Thoracic aorta (tissue), 2 donors: ENCODE results near the gene FOXL1. TPM values are rescaled to one million over a fixed set of nuclear protein-coding genes. Genes with fewer than 3 reads are reported as not detected.

Experiments
- ATAC-seq: fragments of 150-250 bp; one replicate; pipeline ENCODE4 v1.8.0; 2017; ENCODE audit warnings: low read depth; ENCODE audit not compliant: insufficient number of reproducible peaks, low FRiP score
- DNase-seq: peaks from one replicate; pipeline ENCODE4 v3.0.0-alpha.2; 2020; ENCODE audit warnings: low spot score
- H3K27ac ChIP-seq, 2 donors: fragments of 200-600 bp; sonication (generic); 1 replicate in 1 of 2; 2 replicates in 1 of 2; pipeline ENCODE4 v1.5.1; 2016; ENCODE audit warnings: mild to moderate bottlenecking in 2 of 2, moderate library complexity in 2 of 2
- H3K27me3 ChIP-seq: fragments of 200-600 bp; sonication (generic); replicated peaks from 2 replicates; pipeline ENCODE4 v1.6.0; 2016; ENCODE audit warnings: mild to moderate bottlenecking; ENCODE audit not compliant: insufficient read depth
- H3K36me3 ChIP-seq: fragments of 200-600 bp; sonication (generic); one replicate; pipeline ENCODE4 v1.5.1; 2016
- H3K4me1 ChIP-seq, 2 donors: fragments of 200-600 bp; sonication (generic); 1 replicate in 1 of 2; 2 replicates in 1 of 2; pipeline versions ENCODE4 v1.5.1 to v1.6.0; 2016; ENCODE audit warnings: low read depth in 2 of 2, mild to moderate bottlenecking in 1 of 2; ENCODE audit not compliant: control insufficient read depth in 1 of 2
- H3K4me3 ChIP-seq: fragments of 200-600 bp; sonication (generic); 2 replicates; pipeline ENCODE4 v1.5.1; 2016; ENCODE audit warnings: mild to moderate bottlenecking
- H3K9me3 ChIP-seq: fragments of 200-600 bp; sonication (generic); 2 replicates; pipeline ENCODE4 v1.5.1; 2016
- total RNA-seq, 2 donors: library from RNA; depleted of rRNA; stranded (reverse); fragments of >200 nt; gene quantifications; one replicate each; pipeline versions ENCODE4 v1.1.0 to v1.2.3, GENCODE V29; 2016
- TF ChIP-seq, protein P1 (sequence below): fragments of 200-600 bp; sonication (generic); IDR thresholded peaks from one replicate; pipeline ENCODE4 v1.5.1; 2019; ENCODE audit warnings: antibody characterized with exemption

Gene FOXL1
- total RNA-seq, 2 donors from 2014 or later = 52.1 to 52.8 TPM

DNA sequence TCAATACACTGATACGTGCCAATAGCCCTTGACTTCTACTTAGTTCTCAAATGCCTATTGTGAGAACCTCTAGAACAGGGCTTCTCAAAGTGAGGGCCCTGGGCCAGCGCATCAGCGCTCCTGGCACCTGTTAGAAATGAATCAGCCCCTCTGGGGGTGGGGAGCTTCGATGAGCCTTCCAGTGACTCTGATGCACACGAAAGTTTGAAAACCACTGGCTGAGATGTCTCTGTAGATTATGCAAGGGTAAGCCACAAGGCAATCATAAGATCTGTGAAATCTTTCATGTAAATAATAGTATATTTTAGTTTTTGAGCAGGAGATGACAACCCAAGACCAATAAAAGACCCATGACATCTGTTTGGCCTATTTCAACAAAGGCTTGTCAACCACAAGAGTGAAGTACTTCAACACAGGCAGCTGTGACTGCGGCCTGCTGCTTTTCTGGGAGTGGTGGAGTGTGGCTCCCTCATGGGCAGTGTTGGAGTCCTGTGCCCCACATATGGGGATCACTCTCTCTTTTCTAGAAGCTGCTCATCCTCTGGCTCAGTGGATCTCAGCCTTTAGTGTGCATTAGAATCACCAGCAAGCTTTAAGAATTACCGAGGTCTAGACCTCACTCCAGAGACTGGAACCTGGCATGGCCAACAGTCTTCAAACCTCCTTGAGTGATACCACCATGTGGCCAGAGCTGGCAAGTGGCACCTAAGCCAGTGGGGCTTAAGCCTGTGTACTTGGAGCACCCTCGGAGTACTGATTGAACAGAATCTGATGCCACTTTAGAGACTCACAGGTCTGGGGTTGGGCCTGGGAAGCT lies 29.1 kb upstream of the FOXL1 start:
- no peaks in the 10 kb centered on the region for H3K9me3 ChIP-seq
- TF ChIP-seq, protein P1, sequence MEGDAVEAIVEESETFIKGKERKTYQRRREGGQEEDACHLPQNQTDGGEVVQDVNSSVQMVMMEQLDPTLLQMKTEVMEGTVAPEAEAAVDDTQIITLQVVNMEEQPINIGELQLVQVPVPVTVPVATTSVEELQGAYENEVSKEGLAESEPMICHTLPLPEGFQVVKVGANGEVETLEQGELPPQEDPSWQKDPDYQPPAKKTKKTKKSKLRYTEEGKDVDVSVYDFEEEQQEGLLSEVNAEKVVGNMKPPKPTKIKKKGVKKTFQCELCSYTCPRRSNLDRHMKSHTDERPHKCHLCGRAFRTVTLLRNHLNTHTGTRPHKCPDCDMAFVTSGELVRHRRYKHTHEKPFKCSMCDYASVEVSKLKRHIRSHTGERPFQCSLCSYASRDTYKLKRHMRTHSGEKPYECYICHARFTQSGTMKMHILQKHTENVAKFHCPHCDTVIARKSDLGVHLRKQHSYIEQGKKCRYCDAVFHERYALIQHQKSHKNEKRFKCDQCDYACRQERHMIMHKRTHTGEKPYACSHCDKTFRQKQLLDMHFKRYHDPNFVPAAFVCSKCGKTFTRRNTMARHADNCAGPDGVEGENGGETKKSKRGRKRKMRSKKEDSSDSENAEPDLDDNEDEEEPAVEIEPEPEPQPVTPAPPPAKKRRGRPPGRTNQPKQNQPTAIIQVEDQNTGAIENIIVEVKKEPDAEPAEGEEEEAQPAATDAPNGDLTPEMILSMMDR = no peak
- H3K36me3 ChIP-seq = peaks cover 12% of the 10 kb centered on the region
- H3K4me1 ChIP-seq = peaks cover 3 to 11% of the 10 kb centered on the region in 2 donors
- H3K27me3 ChIP-seq = no peaks in the 10 kb centered on the region
- H3K4me3 ChIP-seq = no peak overlapping the region
- DNase-seq (no peak), ATAC-seq (no peak)
- no peak overlapping the region for H3K27ac ChIP-seq

DNA sequence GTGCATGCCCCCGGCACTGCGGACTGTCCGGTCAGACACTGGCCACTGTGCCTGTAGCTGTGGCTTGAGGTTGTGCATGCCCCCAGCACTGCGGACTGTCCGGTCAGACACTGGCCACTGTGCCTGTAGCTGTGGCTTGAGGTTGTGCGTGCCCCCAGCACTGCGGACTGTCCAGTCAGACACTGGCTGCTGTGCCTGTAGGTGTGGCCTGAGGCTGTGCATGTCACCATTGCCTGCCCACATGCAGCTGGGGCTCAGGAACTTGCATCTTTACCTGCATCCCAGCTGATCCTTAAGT lies 28.5 kb upstream of the FOXL1 start:
- ATAC-seq (no peak), DNase-seq (no peak)
- peaks cover 12% of the 10 kb centered on the region for H3K36me3 ChIP-seq
- H3K27ac ChIP-seq = no peak overlapping the region
- H3K4me1 ChIP-seq = peaks cover 4 to 15% of the 10 kb centered on the region in 2 donors
- TF ChIP-seq, protein P1 = no peak
- H3K9me3 ChIP-seq = no peaks in the 10 kb centered on the region
- H3K27me3 ChIP-seq = no peaks in the 10 kb centered on the region
- no peak overlapping the region for H3K4me3 ChIP-seq

DNA sequence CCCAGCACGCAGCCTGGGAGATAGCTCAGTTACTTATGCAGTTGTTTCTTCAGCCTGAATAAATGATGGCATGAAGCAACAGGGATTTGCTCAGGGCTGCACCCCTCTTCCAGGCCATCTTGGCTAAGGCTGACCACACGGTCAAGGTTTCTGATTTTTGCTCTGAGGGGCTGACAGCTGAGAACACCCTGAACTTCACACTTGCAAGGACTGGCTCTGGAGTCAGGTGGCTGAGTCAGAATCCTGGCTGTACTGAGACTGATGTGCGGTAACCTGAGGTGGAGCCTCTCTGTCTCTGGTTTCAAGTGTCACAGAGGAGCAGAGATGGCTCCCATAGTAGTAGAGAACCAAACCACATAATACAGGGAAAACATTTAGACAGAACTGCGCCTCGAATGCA lies 28.1 kb upstream of the FOXL1 start:
- Histone ChIP-seq H3K4me3 (no peak overlapping the region), H3K27me3 (no peaks in the 10 kb centered on the region), H3K36me3 (peaks cover 12% of the 10 kb centered on the region), H3K27ac (no peak overlapping the region), H3K9me3 (no peaks in the 10 kb centered on the region), H3K4me1 (peaks cover 4 to 15% of the 10 kb centered on the region in 2 donors)
- TF ChIP-seq, protein P1 = no peak
- no peak for DNase-seq
- ATAC-seq = no peak

DNA sequence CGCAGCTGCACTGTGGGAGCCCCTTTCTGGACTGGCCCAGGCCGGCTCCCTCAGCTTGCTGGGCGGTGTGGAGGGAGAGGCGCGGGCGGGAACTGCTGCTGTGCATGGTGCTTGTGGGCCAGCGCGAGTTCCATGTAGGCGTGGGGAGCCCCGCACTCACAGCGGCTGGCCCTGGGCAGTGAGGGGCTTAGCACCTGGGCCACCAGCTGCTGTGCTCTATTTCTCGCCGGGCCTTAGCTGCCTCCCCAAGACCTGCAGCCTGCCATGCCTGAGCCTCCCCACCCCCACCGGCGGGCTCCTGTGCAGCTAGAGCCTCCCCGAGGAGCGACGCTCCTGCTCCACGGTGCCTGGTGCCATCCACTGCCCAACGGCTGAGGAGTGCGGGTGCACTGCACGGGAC lies 25.0 kb upstream of the FOXL1 start:
- Histone ChIP-seq H3K4me1 (peaks cover 4 to 32% of the 10 kb centered on the region in 2 donors), H3K4me3 (no peak overlapping the region), H3K27me3 (no peaks in the 10 kb centered on the region), H3K27ac (no peak overlapping the region), H3K9me3 (no peaks in the 10 kb centered on the region), H3K36me3 (peaks cover 7% of the 10 kb centered on the region)
- DNase-seq (no peak), ATAC-seq (no peak)
- TF ChIP-seq, protein P1 = no peak

DNA sequence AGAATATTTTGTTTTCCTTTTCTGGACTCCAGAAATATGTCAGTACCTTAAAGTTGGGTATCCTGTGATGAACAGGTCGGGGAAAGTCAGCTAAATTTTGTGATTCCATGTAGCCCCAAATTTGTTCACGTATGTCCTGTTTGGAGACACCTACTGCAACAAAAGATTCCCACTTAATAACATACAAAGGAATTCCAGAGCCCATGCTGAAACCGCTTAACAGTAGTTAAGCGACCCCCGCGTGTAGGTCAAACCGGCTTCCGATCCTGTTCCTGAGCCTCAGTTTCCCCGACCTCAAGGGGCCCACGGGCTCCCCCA lies 23.8 kb upstream of the FOXL1 start:
- Histone ChIP-seq H3K9me3 (no peaks in the 10 kb centered on the region), H3K36me3 (peaks cover 4% of the 10 kb centered on the region), H3K27me3 (no peaks in the 10 kb centered on the region), H3K4me3 (peak overlapping the region; percentile 83), H3K4me1 (peaks cover 7 to 40% of the 10 kb centered on the region in 2 donors), H3K27ac (peak overlapping the region; percentile 77 to 82)
- DNase-seq = no peak
- TF ChIP-seq, protein P1 = no peak
- ATAC-seq = no peak
